Inferior parietal cortex (tissue), 1 donor: ENCODE measurements around the gene NCS1.

Experiments
- DNase-seq: peaks from one replicate; pipeline ENCODE4 v3.0.0-alpha.2; 2016; ENCODE audit errors: extremely low spot score

NCS1 gene

DNA sequence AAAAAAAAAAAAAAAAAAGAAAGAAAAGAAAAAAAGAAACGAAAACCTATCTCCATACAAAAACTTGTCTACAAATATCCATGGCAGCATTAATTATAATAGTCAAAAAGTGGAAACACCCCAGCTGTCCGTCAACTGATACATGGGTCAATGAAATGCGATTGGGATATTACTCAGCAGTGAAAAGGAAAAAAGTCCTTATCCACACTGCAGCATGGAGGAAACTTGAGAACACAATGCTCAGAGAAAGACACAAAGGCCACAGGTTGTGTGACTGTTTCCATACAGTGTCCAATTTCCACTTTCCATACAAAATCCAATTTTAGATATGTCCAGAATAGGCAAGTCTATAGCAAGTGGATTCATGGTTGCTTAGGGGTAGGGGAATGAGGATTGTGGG, 24.3 kb upstream of the NCS1 start:
- no peak for DNase-seq

GRCh38 chr9:130149031-130149430, 23.2 kb upstream of the NCS1 start:
- no peak for DNase-seq

- DNase-seq = no peak
Measured at GRCh38 chr9:130149654-130150286, 22.4 kb upstream of the NCS1 start.

DNA sequence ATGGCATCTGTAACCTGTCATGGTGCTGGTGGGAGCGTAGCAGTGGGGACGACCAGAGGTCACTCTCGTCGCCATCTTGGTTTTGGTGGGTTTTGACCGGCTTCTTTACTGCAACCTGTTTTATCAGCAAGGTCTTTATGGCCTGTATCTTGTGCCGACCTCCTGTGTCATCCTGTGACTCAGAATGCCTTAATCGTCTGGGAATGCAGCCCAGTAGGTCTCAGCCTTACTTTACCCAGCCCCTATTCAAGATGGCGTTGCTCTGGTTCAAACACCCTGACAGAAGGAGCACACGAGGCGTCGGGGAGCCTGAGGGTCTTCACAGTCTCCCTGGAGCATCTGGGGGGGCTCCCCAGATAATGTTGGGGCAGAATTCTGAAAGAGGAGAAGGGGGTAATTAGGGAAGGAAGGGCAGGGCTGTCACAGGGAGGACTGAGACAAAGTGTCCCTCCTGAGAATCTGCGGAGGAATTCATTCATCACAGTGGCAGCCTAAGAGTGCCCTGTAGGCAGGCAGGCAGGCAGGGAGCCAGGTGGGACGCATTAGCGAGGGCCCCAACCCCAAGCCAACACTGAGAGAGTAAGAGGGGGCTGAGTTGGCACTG, 21.3 kb upstream of the NCS1 start:
- no peak for DNase-seq

GRCh38 chr9:130154816-130155215, 17.4 kb upstream of the NCS1 start:
- DNase-seq = no peak

GRCh38 chr9:130155647-130156046, 16.6 kb upstream of the NCS1 start:
- no peak for DNase-seq

DNA sequence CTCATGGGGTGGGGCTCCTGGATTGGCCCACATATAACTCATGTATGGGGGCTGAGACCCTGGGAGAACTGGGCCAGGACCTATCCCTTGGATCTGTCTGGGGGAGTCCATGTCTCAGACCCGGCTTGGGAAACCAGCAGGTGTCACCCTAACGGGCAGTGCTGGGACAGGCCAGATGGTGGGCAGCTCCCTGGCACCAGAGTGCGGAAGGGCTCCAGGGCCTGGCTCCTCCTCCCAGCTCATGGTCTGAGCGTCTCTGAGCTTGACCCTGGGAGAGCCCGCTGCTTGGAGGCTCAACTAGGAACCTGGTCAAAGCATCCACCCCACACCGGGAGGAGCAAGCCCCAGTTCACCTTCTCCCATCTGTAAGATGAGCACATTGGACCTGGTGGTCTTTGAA, 15.5 kb upstream of the NCS1 start:
- no peak for DNase-seq

GRCh38 chr9:130157079-130157478, 15.1 kb upstream of the NCS1 start:
- DNase-seq = no peak

DNA sequence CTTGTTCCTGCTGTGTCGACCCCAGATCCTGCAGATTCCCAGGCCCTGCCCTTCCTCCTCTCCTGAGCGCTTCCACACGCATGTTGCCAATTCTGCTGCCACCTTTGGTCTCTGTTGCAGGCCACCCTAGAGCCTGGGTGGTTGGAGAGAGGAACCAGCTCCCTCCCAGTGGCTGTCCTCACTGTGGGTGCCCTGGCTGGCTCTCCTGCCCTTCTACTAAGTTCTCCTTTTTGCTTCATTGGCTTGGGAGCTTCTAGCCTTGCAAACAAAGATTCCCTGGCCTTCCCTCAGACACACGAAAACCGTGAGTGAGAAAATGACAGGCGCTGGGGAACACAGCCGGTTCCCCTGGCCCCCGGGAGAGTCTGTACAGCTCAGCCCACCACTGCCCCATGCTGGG, 14.2 kb upstream of the NCS1 start:
- no peak for DNase-seq

DNA sequence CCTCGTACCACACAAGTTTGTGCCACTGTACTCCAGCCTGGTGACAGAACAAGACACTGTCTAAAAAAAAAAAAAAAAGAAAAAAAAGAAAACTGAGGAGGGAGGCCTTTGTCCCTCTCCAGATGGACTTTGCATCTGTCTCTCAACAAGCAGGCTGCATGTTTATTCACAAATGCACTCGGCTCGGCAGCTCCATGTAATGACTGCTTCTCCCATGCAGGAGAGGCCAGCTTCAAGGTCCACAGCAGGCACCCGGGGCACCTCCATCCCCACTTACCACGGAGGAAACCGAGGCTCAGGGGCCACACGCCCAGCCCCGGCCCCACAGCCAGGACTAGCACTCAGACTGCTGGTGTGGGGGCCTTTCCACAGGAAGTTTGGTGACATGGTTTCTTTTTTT, 13.1 kb upstream of the NCS1 start:
- DNase-seq = no peak

- no peak for DNase-seq
Measured at GRCh38 chr9:130159915-130160670, 12.1 kb upstream of the NCS1 start.

- no peak for DNase-seq
Measured at GRCh38 chr9:130160862-130161470, 11.2 kb upstream of the NCS1 start.

DNA sequence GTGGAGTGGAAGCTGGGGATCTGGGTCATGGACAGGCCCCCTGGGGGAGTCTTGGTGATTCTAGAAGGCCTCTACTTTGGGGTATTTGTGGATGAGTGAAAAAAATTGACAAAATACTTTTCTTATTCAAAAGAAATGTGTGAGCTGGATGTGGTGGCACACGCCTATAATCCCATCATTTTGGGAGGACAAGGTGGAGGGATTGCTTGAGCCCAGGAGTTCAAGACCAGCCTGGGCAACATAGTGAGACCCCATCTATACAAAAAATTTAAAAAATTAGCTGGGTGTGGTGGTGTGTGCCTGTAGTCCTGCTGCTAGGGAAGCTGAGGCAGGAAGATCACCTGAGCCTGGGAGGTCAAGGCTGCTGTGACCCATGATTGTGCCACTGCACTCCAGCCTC, 6.6 kb upstream of the NCS1 start:
- DNase-seq = no peak

DNA sequence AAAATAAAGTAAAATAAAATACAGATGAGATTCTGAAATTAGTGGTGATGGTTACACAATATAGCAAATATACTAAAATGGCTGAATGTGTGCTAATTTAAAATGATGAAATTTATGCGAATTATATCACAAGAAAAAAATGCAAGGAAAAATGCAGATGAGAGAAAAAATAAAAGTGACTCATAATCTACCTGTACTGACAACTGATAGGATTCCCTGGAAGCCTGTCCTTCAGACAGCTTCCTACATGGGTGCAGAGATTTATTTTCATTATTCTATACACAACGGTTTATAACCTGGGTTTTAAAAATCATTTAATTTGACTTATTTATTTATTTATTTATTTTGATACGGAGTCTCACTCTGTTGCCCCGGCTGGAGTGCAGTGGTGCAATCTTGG, 5.8 kb upstream of the NCS1 start:
- no peak for DNase-seq

- no peak for DNase-seq
Measured at GRCh38 chr9:130167927-130168326, 4.3 kb upstream of the NCS1 start.

DNA sequence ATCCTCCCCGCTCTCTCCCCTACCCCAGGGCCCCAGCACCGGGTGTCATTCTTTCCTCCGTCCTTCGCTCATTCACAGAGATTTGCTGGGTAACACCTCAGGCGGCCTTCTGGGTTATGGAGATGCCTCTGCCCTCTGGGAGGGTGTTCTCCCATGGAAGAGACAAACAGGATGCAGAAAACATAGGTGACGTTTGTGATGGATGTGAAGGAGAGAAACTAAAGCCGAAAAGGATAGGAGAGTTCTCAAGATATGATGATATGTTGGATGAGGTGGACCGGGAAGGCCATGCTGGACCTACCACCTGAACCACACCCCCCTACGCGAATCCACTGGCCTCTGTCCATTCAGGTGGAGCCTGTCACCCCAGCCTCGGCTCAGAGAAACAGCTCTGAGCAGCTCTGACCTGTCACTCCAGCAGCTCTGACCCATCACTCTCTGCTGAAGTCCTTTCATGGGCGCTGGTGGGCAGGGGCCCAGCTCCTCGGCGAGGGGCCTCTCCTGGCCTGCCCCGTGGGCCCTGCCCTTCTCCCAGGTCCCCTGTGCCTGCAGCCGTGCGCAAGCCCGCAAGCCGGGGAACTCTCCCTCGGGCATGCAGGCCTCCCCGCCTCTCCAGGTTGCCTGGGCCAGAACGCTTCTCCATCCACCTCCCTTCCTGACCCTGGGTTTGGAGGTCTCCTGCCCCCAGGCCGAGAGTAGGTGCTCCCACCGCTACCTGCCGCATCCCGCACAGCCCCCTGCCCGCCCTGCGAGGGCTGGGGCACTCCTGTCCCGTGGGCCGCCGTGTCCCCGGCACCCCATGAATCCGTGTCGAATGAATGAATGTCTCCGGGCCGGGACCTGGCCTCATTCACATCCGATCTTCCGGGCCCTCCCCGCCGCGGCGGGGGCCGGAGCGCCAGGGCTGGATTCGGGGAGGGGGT, 717 bp upstream of the NCS1 start:
- DNase-seq = no peak

GRCh38 chr9:130172858-130173665, 858 bp downstream of the NCS1 start:
- no peak for DNase-seq

- no peak for DNase-seq
Measured at GRCh38 chr9:130173666-130173983, 1.4 kb downstream of the NCS1 start.

GRCh38 chr9:130174025-130174424, 1.8 kb downstream of the NCS1 start:
- DNase-seq = no peak

- DNase-seq = no peak
Measured at GRCh38 chr9:130174920-130175321, 2.7 kb downstream of the NCS1 start.

- no peak for DNase-seq
Measured at GRCh38 chr9:130175355-130175754, 3.2 kb downstream of the NCS1 start.
